ENCODE measurements around the gene BOC.

The BOC gene

DNA sequence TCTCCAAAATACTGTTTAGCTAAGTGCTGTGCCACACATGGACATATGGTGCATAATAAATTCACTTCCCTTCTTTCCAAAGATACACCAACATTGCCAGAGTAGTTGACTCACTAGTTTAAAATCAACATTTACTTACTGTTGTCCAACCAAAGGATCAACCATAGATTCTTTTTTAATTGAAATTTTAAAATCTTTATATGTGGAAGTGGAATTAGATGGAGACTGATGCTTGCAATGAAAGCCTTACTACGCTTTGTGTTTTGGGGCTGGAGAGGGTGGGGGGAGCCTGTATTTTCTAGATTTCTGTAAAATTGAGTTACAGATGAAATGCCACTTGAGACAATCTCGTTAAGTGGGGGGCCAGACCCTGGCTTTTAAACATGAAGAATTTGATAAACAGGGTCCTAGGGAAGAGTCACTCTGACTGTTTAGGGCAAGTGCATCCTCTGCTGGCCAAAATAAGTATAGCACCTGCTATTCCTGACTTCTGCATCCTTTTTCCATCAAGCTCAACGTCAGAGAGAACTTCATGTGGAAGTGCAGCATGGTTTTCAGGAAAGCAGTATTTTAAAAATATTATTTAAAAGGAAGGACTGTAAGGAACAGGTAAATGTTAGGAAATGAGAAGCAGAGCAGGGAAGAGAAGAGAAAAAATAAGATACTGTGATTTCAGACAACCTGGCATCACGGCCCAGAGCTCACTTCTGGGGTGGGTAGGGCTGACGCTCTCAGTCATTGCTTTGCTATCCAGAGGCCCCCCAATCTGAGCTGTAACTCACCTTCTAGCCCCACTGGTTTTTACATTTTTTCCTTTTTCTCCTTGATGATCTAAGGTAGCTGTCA, 76.7 kb downstream of the BOC start:
- DNase-seq (ENCODE audit: low spot score): no peak

DNA sequence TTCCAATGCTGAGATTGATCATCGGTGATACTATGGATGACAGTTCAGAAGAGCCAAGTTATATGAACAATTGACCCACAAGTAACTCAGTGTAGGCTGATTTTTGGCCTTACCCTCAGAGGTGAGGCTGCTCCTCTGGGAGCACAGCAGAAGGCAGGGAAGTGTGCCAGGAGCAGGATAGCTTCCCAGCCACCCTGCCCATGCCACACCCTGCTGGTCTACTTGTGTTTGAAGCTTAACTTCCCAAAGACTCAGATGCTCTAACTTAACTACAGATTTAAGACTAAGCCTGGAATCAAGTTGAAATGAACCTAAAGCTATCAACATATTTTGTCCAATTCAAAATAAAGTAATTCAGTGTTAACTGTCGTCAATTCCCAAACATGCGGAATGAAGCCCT, 77.5 kb downstream of the BOC start:
- DNase-seq (ENCODE audit: low spot score): no peak

DNA sequence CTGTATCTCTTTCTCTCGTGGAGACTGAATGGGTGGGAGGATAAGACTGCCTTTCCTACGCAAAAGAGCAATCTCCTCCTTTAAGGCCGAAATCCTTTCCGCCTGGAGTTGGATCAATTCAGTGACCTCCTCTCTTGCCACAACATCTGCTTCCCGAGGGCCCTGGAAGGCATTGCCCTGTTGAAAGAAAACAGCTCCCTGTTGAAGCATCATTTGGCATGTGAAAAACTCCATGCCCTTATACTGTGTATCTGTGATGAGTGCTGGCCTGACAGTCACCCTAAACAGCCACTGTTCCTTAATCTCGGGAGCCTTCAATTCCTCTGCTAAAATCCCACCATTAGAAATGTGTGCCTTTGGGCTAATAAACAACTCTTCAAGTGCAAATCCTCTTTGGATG, 80.2 kb downstream of the BOC start:
- DNase-seq (ENCODE audit: low spot score): no peak

DNA sequence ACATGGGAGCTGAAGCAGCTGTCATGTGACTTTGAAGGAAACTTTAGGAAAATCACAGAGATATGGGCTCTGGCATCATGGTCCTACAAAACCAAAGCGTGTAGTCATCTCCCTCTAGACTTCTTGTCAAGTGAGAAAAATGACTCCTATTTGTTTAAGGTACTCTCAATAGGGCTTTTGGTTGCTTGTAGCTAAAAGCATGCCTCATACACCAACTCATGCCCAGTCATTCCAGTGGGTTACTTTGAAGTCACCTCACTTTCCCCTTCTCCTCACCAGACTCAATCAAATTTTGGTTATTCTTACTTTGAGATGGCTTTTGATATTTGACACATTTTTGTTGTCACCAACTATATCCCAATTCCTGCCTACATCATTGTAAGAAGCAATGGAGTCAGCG, 81.6 kb downstream of the BOC start:
- DNase-seq (ENCODE audit: low spot score): no peak

DNA sequence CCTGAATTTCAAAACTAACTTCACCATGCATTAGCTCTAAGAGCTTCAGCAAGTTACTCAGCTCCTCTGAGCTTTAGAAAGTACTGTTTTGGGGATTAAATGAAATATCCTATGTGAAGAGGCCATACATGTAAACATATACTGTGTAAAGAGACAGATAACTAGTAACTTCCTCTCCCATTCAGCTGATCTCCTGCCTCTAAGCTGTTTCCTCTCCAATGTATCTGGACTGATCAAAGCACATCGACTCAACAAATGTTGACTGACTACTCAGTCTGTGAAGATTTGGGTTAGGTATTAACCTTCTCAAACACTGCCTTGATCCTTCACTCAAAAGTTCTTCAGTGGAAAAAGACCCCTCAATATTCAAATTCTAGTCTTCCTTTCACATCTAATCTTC, 82.0 kb downstream of the BOC start:
- no peak for DNase-seq (ENCODE audit: low spot score)

DNA sequence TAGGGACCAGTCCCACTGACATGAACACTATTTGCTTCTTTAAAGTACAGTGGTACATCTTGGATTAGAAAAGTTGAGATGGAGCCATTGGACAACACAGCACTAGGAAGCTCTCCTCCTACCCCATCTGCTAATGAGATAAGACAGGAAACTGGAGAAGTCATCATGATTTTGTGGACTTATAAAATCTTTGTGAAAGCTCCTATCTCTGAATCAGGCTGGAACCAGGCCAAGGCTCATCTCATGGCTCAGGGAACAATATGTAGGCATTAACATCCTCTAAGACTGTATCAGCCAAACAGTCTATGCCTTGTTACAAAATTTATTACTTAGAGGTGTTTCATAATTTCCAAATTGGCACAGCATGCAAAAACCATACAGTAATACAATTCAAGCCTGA, 84.1 kb downstream of the BOC start:
- no peak for DNase-seq (ENCODE audit: low spot score)

DNA sequence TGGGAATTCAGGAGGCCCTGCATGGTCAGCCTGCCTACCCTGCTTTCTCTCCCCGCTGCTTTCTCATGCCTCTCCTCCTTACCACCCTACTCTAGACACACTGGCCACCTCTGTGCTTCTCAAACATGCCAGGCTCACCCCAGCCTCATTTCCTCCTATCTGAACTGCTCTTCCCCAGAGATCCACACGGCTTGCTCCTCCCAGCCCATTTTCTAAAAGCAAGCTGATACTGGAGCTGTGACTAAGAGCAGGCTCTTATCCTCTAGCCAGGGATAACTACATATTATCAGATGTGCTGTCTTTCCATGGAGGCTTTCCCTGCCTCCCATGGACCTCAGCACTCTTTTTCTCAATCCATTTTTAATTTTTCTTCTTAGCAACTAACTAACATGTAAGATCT, 85.9 kb downstream of the BOC start:
- DNase-seq (ENCODE audit: low spot score): no peak

DNA sequence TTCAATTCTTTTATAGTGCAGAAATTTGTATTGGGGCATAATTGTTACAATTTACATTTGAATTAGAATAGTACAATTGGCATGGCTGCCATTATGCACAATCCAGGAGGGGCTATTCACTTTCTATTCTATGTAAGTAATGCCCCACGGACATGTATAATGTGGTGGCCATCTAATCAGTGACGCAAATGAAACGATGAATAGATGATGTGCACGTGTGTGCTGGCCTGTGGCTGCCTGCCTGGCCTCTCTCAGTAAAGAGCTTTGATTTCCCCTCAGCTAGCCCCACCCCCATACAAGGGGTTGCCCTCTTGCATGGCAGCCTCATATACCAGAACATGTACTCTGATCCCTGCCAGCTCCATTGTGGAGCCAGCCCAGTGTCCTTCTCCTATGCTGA, 86.5 kb downstream of the BOC start:
- DNase-seq (ENCODE audit: low spot score): no peak

DNA sequence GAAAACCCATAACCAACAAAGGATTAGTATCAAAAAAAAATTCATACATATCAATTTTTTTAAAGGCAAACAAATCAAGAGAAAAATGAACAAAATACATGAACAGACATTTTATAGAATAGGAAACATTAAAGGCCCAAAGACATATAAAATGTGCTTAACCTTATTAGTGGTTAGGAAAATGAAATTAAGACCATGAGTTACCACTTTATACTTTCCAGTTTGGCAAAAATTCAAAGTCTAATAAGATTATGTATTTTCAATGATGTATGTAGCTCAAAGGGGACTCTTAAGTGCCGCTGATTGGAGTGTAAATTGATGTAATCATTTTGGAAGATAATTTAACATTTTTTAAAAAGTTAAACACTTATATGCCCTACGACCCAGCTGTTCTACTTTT, 89.2 kb downstream of the BOC start:
- DNase-seq (ENCODE audit: low spot score): no peak

DNA sequence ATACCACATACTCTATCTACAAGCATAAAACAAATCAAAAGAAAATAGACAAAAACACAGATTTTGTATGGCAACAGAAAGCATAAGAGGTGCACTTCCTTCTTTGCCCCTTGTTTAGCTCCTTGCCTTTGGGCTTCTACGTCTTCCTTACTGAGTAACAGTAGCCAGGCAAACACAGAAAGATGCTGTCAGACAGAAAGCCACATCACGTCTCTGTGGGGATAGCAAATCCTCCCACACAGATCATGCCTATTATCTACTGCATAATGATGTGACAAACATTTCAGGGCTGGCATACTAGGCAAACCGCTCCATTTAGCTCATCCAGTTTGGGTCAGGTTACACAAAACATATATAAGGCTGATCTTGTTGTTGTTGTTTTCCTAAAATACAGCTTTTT, 92.7 kb downstream of the BOC start:
- DNase-seq (ENCODE audit: low spot score): no peak

DNA sequence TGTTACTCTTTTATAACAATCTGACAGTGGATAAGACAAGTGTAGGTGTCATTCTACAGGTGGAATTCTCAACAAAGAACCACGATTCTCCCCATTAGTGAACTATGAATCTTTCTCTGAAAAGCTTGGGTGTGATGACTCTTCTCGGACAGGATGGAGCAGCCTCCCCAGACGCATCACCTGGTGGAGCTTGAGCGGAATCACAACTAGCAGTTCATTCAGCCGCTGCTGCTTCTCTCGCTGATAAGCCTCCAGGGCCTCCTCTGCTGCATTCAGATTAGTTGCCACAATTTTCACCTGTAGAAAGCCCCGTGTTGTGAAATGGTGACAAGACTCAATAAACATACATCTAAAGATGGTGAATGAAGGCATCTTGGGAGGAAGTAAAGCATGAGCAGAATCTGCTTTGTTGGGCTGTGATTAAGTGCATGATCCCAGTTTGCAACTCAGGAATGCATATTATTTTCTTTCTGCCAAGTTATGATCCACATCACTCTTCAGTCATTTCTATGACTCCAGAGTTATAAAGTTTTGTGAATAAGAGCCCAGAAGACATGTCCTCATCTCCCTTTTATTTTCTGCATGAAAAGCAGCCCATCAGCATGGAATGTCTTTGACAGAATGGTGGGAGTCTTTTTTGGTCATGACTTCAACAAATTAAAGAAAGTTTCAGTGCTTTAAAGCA, 93.6 kb downstream of the BOC start:
- no peak for DNase-seq (ENCODE audit: low spot score)

DNA sequence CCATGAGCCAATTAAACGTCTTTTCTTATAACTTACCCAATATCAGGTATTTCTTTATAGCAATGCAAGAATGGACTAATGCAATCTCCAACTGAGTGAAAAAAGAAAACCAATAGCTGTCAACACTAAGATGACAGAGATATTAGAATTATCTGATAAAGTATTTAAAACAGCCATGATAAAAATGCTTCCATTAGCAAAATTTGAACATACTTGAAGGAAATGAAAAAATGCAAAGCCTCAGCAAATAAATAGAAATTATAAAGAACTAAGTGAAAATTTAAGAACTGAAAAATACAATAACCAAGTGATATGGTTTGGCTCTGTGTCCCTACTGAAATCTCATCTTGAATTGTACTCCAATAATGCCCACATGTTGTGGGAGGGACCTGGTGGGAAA, 99.6 kb downstream of the BOC start:
- DNase-seq (ENCODE audit: low spot score): no peak

DNA sequence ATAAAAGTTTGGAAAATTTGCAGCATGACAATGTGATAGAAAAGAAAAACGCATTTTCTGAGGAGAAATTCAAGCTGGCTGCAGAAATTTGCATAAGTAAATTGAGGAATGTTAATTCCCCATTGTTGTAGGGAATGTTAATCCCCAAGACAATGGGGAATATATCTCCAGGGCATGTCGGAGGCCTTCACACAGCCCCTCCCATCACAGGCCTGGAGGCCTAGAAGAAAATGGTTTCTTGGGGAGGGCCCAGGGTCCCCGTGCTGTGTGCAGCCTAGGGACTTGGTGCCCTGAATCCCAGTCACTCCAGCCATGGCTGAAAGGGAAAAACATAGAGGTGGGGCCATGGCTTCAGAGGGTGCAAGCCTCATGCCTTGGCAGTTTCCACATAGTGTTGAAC, 101.1 kb downstream of the BOC start:
- no peak for DNase-seq (ENCODE audit: low spot score)

DNA sequence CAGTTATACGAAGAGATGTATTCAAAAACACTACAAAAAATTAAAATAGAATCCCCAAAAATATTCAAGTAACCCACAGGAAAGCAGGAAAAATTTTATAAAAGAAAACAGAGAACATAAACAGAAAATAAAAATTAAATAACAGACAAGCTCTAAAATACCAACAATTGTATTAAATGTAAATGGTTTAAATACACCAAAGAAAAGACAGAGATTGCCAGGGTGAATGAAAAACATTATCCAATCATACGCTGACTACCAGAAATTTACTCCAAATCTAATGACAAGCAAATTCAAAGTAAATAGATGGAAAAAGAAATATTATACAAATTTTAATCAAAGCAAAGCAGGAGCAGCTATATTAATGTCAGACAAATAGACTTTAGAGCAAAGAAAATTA, 103.6 kb downstream of the BOC start:
- no peak for DNase-seq (ENCODE audit: low spot score)

DNA sequence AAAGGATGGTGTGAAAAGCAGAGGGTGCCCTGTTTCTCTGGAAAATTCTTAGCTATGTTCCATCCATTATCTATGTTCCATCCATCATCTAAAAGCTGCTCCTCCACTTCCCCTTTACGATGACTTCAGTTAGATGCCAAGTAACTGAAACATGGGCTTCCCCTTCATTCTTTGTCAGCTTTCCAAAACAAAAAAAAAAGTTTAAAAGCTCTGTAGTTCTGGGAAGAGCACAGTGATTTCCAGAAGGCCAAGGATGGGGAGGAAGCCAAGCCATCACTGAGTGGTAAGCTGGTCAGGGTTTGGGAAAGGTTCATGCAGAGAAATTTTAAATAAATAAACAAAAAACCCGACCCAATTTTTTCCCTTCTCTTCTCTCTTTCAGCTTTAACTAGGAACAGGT, 118.4 kb downstream of the BOC start:
- no peak for DNase-seq (ENCODE audit: low spot score)

DNA sequence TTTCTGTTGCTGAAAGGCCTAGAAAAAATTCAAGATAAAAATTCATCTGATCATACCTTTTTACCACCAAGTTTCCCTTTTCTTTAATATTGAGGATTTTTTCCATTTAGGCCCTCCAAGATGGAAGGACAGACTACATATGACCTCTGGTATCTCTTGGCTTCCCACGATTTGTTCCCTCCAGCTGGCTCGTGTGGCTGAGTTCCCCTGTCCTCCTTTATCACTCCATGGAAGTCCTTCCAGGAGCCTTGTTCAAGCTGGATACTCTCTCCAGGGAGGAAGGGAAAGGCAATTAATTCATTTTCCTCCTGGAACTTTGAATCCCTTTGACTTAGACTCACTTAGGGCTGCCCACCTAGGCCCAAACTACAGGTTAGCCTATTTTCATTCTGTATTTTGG, 119.4 kb downstream of the BOC start:
- no peak for DNase-seq (ENCODE audit: low spot score)

DNA sequence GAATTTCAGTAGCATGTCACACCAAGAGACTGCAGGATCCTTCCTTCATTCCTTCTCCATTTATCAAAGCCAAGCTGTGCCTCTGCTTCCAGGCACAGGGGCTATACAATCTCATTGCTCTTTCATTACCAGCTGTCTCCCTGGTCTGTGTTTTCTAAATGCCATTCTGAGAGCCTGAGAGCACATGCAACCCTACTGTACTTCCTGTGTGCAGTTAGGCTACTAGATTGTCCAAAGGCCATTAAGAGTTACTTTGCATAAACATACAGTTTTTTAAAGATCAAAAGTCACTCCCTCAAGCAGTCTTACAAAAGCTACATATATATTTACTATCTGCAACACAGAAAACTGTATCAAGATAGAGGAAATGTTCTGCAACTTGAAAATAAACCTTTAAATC, 119.8 kb downstream of the BOC start:
- no peak for DNase-seq (ENCODE audit: low spot score)

Measured in ecto neural progenitor cell (in vitro differentiated cells).